WERI-Rb-1 (cell line): Measurements from ENCODE around the gene FAR1.

Experiments
- DNase-seq: peaks from one replicate; pipeline ENCODE4 v3.0.0-alpha.2; 2020
- H3K27ac ChIP-seq: fragments of 250-450 bp; sonication (Bioruptor Pico); 2 replicates; pipeline ENCODE4 v1.5.1; 2020; ENCODE audit warnings: mild to moderate bottlenecking, moderate library complexity
- H3K27me3 ChIP-seq: fragments of 250-450 bp; sonication (Bioruptor Pico); 2 replicates; pipeline ENCODE4 v1.5.1; 2021; ENCODE audit warnings: mild to moderate bottlenecking, low read depth, moderate library complexity; ENCODE audit not compliant: insufficient read depth, severe bottlenecking
- H3K36me3 ChIP-seq: fragments of 250-450 bp; sonication (Bioruptor Pico); 2 replicates; pipeline ENCODE4 v1.5.1; 2020; ENCODE audit warnings: mild to moderate bottlenecking, moderate library complexity
- H3K4me3 ChIP-seq: 2 replicates; pipeline ENCODE4 v1.5.1; 2011; ENCODE audit warnings: low read depth, mild to moderate bottlenecking, control low read depth, low read length
- H3K9me3 ChIP-seq: fragments of 250-450 bp; sonication (Bioruptor Pico); 2 replicates; pipeline ENCODE4 v1.5.1; 2021; ENCODE audit warnings: mild to moderate bottlenecking, moderate library complexity; ENCODE audit not compliant: severe bottlenecking
- CTCF ChIP-seq: IDR thresholded peaks from 2 replicates; pipeline ENCODE4 v1.5.1; 2011; ENCODE audit warnings: low read depth, mild to moderate bottlenecking, control low read depth, inconsistent platforms, low read length

The FAR1 gene

GRCh38 chr11:13759050-13759449 is 90.6 kb downstream of the FAR1 start:
- H3K27ac ChIP-seq, result no peak overlapping the region
- peaks cover 7% of the 10 kb centered on the region for H3K27me3 ChIP-seq
- H3K36me3 ChIP-seq, result no peaks in the 10 kb centered on the region
- DNase-seq, result no peak
- no peak overlapping the region for H3K4me3 ChIP-seq
- no peaks in the 10 kb centered on the region for H3K9me3 ChIP-seq
- TF ChIP-seq CTCF, result no peak

- no peak for TF ChIP-seq CTCF
- no peak for DNase-seq
- no peaks in the 10 kb centered on the region for H3K9me3 ChIP-seq
These were observed 91.6 kb downstream of the FAR1 start for GRCh38 chr11:13760115-13760514.

GRCh38 chr11:13761250-13761649 is 92.8 kb downstream of the FAR1 start:
- DNase-seq, result no peak
- no peak overlapping the region for H3K27ac ChIP-seq
- H3K9me3 ChIP-seq, result no peaks in the 10 kb centered on the region
- H3K4me3 ChIP-seq, result no peak overlapping the region
- TF ChIP-seq CTCF, result no peak
- no peaks in the 10 kb centered on the region for H3K36me3 ChIP-seq
- H3K27me3 ChIP-seq, result peaks cover 7% of the 10 kb centered on the region

More at GRCh38 chr11:13760115-13760514, 91.6 kb downstream of the FAR1 start:
- Histone ChIP-seq H3K36me3 (no peaks in the 10 kb centered on the region), H3K4me3 (no peak overlapping the region), H3K27ac (no peak overlapping the region), H3K27me3 (peaks cover 7% of the 10 kb centered on the region)

GRCh38 chr11:13761716-13762115 is 93.2 kb downstream of the FAR1 start:
- Histone ChIP-seq H3K27ac (no peak overlapping the region), H3K36me3 (no peaks in the 10 kb centered on the region), H3K4me3 (no peak overlapping the region), H3K27me3 (peaks cover 7% of the 10 kb centered on the region), H3K9me3 (no peaks in the 10 kb centered on the region)
- no peak for TF ChIP-seq CTCF
- DNase-seq, result no peak

GRCh38 chr11:13762718-13763117 is 94.2 kb downstream of the FAR1 start:
- Histone ChIP-seq H3K4me3 (no peak overlapping the region), H3K27me3 (peaks cover 4% of the 10 kb centered on the region), H3K27ac (no peak overlapping the region), H3K9me3 (no peaks in the 10 kb centered on the region), H3K36me3 (no peaks in the 10 kb centered on the region)
- TF ChIP-seq CTCF, result no peak
- DNase-seq, result no peak

GRCh38 chr11:13763341-13763740 is 94.9 kb downstream of the FAR1 start:
- Histone ChIP-seq H3K36me3 (no peaks in the 10 kb centered on the region), H3K9me3 (no peaks in the 10 kb centered on the region), H3K4me3 (no peak overlapping the region), H3K27ac (no peak overlapping the region), H3K27me3 (no peaks in the 10 kb centered on the region)
- no peak for TF ChIP-seq CTCF
- DNase-seq, result no peak
